Prostate gland (tissue), 2 donors: ENCODE results near the gene NUDT8.

Experiments
- CTCF ChIP-seq, 4 experiments: fragments of 200-600 bp in 2 of 4; fragments of 450-650 bp in 2 of 4; sonication (generic) in 2 of 4; IDR thresholded peaks; 1 replicate in 3 of 4; 2 replicates in 1 of 4; pipeline ENCODE4 v1.5.1; 2016 to 2019; ENCODE audit warnings: antibody characterized with exemption in 4 of 4, mild to moderate bottlenecking in 2 of 4, moderate library complexity in 2 of 4
- POLR2A ChIP-seq: fragments of 450-650 bp; IDR thresholded peaks from one replicate; pipeline ENCODE4 v1.6.1; 2016; ENCODE audit warnings: antibody characterized with exemption, mild to moderate bottlenecking
- POLR2AphosphoS5 ChIP-seq: sonication (generic); formaldehyde crosslinking; IDR thresholded peaks from one replicate; pipeline ENCODE4 v1.6.1; 2017; ENCODE audit warnings: antibody characterized with exemption

GRCh38 chr11:67670316-67671210, 40.8 kb upstream of the NUDT8 start:
- TF ChIP-seq POLR2A, result no peak
- no peak for TF ChIP-seq CTCF (IDR thresholded peaks at IDR 0.05)
- no peak for TF ChIP-seq POLR2AphosphoS5
